Occipital lobe (tissue), 2 donors: ENCODE data around the gene LTB4R. TPM values are rescaled to one million over a fixed set of nuclear protein-coding genes. Genes with fewer than 3 reads are reported as not detected.
"Not testable (repeated sequence)": the region's sequence is repeated elsewhere in the genome, so short reads cannot be mapped to it uniquely, and the experiment has no call there.

Experiments
- DNase-seq: peaks from one replicate; lab custom pipeline; 2025; lab: John Stamatoyannopoulos, UW
- total RNA-seq: library from RNA; depleted of rRNA; stranded (reverse); fragments of >200 nt; gene quantifications from one replicate; pipeline ENCODE4 v1.2.3, GENCODE V29; 2014

LTB4R gene
- total RNA-seq, 1 donor from 2014 or later = 1.6 TPM

- DNase-seq = no peak
Measured at GRCh38 chr14:24342889-24343288, 31.6 kb downstream of the LTB4R start.

DNA sequence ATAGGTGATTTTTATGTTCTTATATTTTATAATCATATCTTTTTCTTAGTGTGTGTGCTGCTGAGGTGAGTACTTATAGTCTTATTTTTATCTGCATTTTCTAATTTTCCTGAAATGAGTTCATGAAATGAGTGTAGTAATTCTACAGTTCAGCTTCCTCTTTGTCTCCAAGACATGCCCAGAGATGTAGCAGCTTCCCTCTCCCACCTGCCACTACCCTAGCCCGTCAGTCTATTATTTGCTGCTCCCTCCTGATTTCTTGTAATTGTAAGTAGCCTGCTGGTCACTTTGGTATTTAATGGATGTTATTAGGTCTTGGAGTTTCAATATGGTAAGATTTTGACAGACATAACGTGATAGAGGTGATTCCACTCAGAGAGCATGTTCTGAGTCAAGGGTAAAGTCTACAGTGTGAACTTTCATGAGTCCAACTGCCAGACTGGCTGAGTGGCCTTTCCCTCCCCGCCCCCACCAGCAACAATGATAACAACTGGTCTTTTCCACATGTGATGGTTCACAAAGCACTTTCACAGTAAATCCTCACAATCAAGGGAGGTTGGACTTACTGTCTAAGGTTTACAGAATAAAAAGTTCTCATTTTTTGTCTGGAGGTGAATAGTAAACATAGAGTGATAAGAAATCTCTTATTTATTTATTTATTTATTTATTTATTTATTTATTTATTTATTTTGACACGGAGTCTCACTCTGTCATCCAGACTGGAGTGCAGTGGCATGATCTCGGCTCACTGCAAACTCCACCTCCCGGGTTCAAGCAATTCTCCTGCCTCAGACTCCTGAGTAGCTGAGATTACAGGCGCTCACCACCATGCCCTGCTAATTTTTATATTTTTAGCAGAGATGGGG, 32.7 kb downstream of the LTB4R start:
- no peak for DNase-seq

- no peak for DNase-seq
Measured at GRCh38 chr14:24347134-24347533, 35.8 kb downstream of the LTB4R start.

DNA sequence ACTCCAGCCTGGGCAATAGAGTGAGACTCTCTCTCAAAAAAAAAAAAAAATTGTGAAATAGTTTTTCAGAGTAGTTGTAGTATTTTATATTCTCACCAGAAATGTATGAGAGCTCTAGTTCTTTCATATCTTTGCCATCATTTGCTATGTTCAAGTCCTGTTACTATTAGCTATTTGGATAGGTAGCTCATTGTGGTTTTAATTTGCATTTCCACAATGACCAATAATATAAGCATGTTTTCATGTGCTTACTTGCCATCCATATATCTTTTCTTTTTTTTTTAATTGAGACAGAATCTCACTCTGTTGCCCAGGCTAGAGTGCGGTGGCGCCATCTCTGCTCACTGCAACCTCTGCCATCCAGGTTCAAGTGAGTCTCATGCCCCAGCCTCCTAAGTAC, 36.9 kb downstream of the LTB4R start:
- DNase-seq = no peak

DNA sequence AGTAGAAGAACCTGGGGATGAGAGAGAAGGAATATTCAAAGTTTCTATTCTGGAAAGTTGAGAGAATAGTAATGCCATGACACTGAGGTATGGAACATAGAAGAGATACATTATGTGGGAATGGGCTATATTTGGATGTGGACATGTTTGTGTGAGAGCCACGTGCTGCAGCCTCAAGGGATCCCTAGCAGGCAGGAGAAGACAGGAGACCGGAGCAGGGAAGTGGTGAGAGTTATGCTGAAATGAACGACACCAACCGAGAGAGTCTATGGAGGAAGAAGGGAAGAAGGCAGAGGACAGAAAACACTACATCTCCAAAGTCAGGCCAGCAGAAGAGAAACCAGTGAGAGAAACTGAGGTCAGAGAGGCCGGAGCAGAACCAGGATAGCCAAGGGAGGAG, 38.4 kb downstream of the LTB4R start:
- no peak for DNase-seq

- no peak for DNase-seq
Measured at GRCh38 chr14:24351517-24351916, 40.2 kb downstream of the LTB4R start.

DNA sequence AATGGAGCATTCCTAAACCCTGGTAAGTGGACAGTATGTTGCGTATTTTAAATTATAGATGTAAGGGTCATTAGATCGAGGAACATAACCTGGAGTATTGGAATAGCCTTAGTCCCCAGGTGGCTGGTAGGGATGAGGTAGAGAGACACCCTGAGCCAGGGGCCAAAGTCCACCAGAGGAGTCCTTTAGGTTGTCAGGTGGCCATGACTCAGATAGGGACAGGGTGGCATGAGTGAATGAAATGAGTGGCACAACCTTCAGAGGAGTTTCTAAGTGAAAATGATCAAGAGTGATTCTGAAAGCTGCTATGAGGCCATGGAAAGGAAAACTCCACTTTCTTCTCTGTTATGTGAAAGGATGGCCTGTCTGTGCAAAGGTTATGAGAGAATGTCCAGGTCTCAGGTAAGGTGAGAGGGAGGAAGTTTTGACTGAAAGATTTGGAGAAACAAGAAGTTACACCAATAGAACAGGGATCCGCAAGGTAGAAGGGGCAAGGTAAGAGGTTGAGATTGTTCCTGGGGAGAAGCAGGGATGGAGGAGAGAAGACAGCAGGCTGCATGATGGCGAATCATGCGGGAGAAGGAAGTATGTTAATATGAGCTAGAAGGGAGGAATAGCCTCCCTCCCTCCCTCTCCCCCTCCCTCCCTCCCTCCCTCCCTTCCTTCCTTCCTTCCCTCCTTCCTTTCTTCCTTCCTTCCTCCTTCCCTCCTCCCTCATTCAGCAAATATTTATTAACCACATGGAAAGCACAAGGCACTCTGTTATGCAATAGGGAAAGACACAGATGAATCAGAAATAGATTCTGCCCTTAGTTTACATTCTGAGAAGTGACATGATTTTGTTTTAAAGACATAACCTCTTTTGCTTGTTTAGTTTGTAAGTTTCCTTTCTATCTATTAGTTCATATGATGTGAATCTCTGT, 42.5 kb downstream of the LTB4R start:
- DNase-seq = no peak

DNA sequence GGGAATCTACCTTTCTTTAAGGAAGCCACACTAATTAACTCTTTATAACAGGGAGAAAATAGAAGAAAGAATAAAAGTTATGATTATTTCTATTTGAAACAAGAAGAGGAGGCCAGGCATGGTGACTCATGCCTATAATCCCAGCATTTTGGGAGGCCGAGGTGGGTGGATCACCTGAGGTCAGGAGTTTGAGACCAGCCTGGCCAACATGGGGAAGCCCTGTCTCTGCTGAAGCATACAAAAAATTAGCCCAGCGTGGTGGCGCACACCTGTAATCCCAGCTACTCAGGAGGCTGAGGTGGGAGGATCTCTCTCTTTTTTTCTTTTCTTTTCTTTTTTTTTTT, 43.2 kb downstream of the LTB4R start:
- not testable (repeated sequence) for DNase-seq

DNA sequence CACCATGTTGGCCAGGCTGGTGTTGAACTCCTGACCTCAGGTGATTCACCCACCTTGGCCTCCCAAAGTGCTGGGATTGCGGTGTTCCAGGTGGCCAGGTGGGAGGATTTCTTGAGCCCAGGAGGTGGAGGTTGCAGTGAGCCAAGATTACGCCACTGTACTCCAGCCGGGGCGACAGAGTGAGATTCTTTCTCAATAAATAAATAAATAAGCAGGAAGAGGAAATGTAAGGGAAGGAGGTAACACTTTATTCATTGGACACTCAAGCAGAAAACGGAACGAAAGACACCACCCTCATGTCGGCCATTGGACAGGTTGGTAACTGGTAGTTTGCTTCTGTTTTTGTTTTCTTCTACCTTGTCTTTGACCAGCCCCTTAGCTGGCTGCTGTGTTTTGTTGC, 43.7 kb downstream of the LTB4R start:
- no peak for DNase-seq

- no peak for DNase-seq
Measured at GRCh38 chr14:24356208-24356607, 44.9 kb downstream of the LTB4R start.

- DNase-seq = no peak
Measured at GRCh38 chr14:24360281-24360680, 49.0 kb downstream of the LTB4R start.

DNA sequence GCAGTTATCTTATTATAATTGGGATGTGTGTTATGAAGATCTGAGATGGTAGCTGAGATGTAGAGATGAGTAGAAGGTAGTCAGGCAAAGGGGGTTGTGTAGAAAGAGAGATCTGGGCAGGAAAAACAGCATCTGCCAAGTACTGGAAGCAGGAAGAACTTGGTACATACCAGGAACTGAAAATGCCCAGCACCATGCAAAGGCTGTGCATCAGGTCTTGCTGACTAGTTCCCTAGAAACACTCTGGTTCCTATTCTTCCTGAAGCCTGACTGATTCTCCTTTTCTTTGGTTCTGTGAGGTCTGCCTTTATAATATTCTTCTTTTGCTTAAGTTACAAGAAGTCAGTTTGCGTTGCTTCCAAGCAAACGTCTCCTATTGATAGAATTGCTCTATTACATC, 50.0 kb downstream of the LTB4R start:
- no peak for DNase-seq

- no peak for DNase-seq
Measured at GRCh38 chr14:24362241-24362960, 51.1 kb downstream of the LTB4R start.

DNA sequence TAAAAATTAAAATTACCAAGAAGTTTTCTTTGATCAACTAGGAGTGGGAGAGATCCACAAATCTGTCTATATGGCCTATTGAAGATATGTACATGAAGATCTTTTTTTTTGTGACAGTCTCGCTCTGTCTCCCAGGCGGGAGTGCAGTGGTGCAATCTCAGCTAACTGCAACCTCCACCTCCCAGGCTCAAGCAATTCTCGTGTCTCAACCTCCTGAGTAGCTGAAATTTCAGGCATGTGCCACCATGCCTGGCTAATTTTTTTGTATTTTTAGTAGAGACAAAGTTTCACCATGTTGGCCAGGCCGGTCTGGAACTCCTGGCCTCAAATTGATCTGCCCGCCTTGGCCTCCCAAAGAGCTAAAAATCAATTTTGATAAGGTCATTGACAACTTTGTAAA, 52.1 kb downstream of the LTB4R start:
- DNase-seq = no peak

- no peak for DNase-seq
Measured at GRCh38 chr14:24364841-24365240, 53.5 kb downstream of the LTB4R start.

GRCh38 chr14:24365600-24366412, 54.5 kb downstream of the LTB4R start:
- DNase-seq = no peak

- no peak for DNase-seq
Measured at GRCh38 chr14:24366413-24366720, 55.1 kb downstream of the LTB4R start.

DNA sequence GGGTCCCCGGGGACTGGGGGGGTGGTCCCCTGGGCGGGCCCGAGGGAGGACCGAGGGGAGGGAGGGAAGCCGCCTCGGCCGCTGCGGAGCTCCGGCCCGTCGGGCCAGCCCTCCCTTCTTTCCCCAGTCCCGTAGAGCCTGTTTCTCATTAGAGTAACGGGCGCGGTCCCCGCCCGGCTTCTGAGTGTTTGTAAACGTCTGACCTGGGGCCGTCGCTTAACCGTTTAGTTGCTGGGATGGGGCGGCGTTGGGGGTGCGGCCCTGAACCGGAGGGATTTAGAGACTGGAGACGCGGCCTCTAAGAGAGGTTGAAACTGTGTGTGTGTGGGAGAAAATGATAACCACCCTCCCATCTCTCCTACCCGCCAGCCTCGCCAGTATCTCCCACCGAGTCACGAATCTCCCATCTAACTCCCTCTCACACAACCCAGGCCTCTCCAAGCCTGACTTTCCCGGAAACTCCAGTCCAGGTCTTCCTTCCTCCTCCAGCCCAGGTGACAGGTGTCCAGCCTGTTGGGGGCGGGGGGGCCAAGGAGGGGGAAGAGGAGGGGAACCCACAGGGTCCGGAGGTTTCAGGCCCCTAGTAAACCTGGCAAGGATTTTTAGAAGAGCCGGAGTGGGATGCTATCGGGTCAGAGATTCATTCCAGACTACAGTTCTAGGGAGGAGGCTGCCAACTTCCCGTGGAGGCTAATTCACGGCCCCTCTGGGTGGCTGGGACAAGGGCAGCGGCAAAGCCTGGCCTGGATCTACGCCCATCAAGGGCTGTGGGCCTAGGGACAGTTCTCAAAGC, 55.6 kb downstream of the LTB4R start:
- DNase-seq = no peak
